ENCODE results near the gene PUM2. TPM values are rescaled to one million over a fixed set of nuclear protein-coding genes. Genes with fewer than 3 reads are reported as not detected.

PUM2 gene
- total and polyA plus RNA-seq, 4 donors: 18.5 to 61.0 (median 35.1) TPM

GRCh38 chr2:20212871-20213503 is 137.7 kb downstream of the PUM2 start:
- Histone ChIP-seq H3K9ac (ENCODE audit: low read depth in 1 of 2, low read length in 2 of 2) (peak overlapping the region; percentile 55 to 80), H3K27me3 (ENCODE audit: control insufficient read depth in 4 of 4, insufficient read depth in 4 of 4, low read length in 3 of 4) (no peaks in the 10 kb centered on the region), H3K36me3 (ENCODE audit: control insufficient read depth in 4 of 4, insufficient read depth in 3 of 4, low read depth in 1 of 4, low read length in 3 of 4) (no peaks in the 10 kb centered on the region), H3K4me1 (ENCODE audit: control insufficient read depth in 4 of 4, insufficient read depth in 4 of 4, low read length in 3 of 4) (peaks cover 18 to 94% (median 58%) of the 10 kb centered on the region in 4 donors), H3K9me3 (ENCODE audit: control insufficient read depth in 4 of 4, low read length in 3 of 4) (no peaks in the 10 kb centered on the region), H3K4me3 (ENCODE audit: low read depth in 1 of 3, low read length in 3 of 3) (no peak overlapping the region), H3K27ac (ENCODE audit: low read depth in 1 of 2, low read length in 2 of 2) (peak overlapping the region; percentile 94 to 98)
- no peak for DNase-seq (ENCODE audit: low spot score)
- 28% methylated on average over 16 of the region's 16 CpGs for WGBS
- TF ChIP-seq SP1 (IDR thresholded peaks at IDR 0.05) (peak; percentile 84), HNF4A (conservative IDR thresholded peaks at IDR 0.05) (peak; percentile 74 to 86), ZBTB33 (IDR thresholded peaks at IDR 0.05) (peak; percentile 35), RAD21 (IDR thresholded peaks at IDR 0.05) (peak in 1 of 2 donors; percentile 33), JUND (IDR thresholded peaks at IDR 0.05) (peak; percentile 71 to 91), FOXA2 (IDR thresholded peaks at IDR 0.05) (peak; percentile 7), MAX (IDR thresholded peaks at IDR 0.05) (peak; percentile 82), FOXA1 (IDR thresholded peaks at IDR 0.05) (peak; percentile 32), RXRA (IDR thresholded peaks at IDR 0.05) (peak; percentile 92 to 96), REST (IDR thresholded peaks at IDR 0.05) (no peak), TAF1 (conservative IDR thresholded peaks at IDR 0.05) (no peak), EGR1 (IDR thresholded peaks at IDR 0.05; ENCODE audit: low read depth in 2 of 2) (peak; percentile 92 to 95), CTCF (IDR thresholded peaks at IDR 0.05; ENCODE audit: low read depth, low read length, missing input control) (peak; percentile 0), GABPA (IDR thresholded peaks at IDR 0.05 in 1 of 2, conservative IDR thresholded peaks at IDR 0.05 in 1 of 2) (no peak), YY1 (IDR thresholded peaks at IDR 0.05) (peak; percentile 23), NR2F2 (IDR thresholded peaks at IDR 0.05) (peak; percentile 93), HNF4G (IDR thresholded peaks at IDR 0.05) (peak; percentile 1)
- TF ChIP-seq, protein P1, sequence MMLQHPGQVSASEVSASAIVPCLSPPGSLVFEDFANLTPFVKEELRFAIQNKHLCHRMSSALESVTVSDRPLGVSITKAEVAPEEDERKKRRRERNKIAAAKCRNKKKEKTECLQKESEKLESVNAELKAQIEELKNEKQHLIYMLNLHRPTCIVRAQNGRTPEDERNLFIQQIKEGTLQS (IDR thresholded peaks at IDR 0.05): no peak

Measured in liver (tissue), 9 donors.